MM.1S (cell line): ENCODE results near the gene BACH2.

Experiments
- DNase-seq: peaks from one replicate; pipeline ENCODE4 v3.0.0-alpha.2; 2015
- H2AFZ ChIP-seq: fragments of 300-600 bp; sonication (generic); 2 replicates; pipeline ENCODE4 v1.6.0; 2016; ENCODE audit warnings: antibody characterized with exemption, low read length
- H3F3A ChIP-seq: fragments of 300-600 bp; sonication (generic); 2 replicates; pipeline ENCODE4 v1.6.1; 2016; ENCODE audit warnings: mild to moderate bottlenecking, antibody characterized with exemption, low read length, moderate library complexity, mixed read lengths; ENCODE audit not compliant: insufficient read depth
- H3K27ac ChIP-seq: fragments of 300-600 bp; sonication (generic); 2 replicates; pipeline ENCODE4 v1.5.1; 2016; ENCODE audit warnings: mild to moderate bottlenecking, low read length
- H3K27me3 ChIP-seq: fragments of 300-600 bp; sonication (generic); replicated peaks from 2 replicates; pipeline ENCODE4 v1.6.0; 2016; ENCODE audit warnings: low read length; ENCODE audit not compliant: insufficient read depth
- H3K36me3 ChIP-seq: fragments of 300-600 bp; sonication (generic); replicated peaks from 2 replicates; pipeline ENCODE4 v1.6.1; 2016; ENCODE audit warnings: mild to moderate bottlenecking, low read length, mixed read lengths; ENCODE audit not compliant: insufficient read depth
- H3K4me1 ChIP-seq: fragments of 300-600 bp; sonication (generic); 2 replicates; pipeline ENCODE4 v1.6.1; 2016; ENCODE audit warnings: low read length, mixed read lengths
- H3K4me2 ChIP-seq: fragments of 300-600 bp; sonication (generic); 2 replicates; pipeline ENCODE4 v1.6.0; 2016; ENCODE audit warnings: low read depth, low read length
- H3K4me3 ChIP-seq: fragments of 300-600 bp; sonication (generic); 2 replicates; pipeline ENCODE4 v1.5.1; 2016; ENCODE audit warnings: low read length, mixed read lengths
- H3K79me2 ChIP-seq: fragments of 300-600 bp; sonication (generic); 2 replicates; pipeline ENCODE4 v1.6.1; 2016; ENCODE audit warnings: mixed run types, low read length, mixed read lengths
- H3K9ac ChIP-seq: fragments of 300-600 bp; sonication (generic); 2 replicates; pipeline ENCODE4 v1.6.1; 2016; ENCODE audit warnings: low read length, mixed read lengths
- H3K9me2 ChIP-seq: fragments of 300-600 bp; sonication (generic); replicated peaks from 2 replicates; pipeline ENCODE4 v1.6.1; 2016; ENCODE audit warnings: mild to moderate bottlenecking, low read length, mixed read lengths; ENCODE audit not compliant: insufficient read depth
- H3K9me3 ChIP-seq: fragments of 300-600 bp; sonication (generic); replicated peaks from 2 replicates; pipeline ENCODE4 v1.6.1; 2016; ENCODE audit warnings: mild to moderate bottlenecking, low read length, mixed read lengths; ENCODE audit not compliant: insufficient read depth
- H4K20me1 ChIP-seq: fragments of 300-600 bp; sonication (generic); 2 replicates; pipeline ENCODE4 v1.6.1; 2016; ENCODE audit warnings: mild to moderate bottlenecking, low read length, moderate library complexity, mixed read lengths; ENCODE audit not compliant: insufficient read depth
- EZH2 ChIP-seq: fragments of 300-600 bp; sonication (generic); optimal IDR thresholded peaks from 2 replicates; pipeline ENCODE3; 2017; ENCODE audit warnings: low read depth, mild to moderate bottlenecking, antibody characterized with exemption, low read length, mixed read lengths
- EZH2phosphoT487 ChIP-seq: fragments of 300-600 bp; sonication (generic); IDR thresholded peaks from 2 replicates; pipeline ENCODE4 v1.6.1; 2018; ENCODE audit warnings: antibody characterized with exemption, low read length
- TF ChIP-seq, protein P1 (sequence below): fragments of 300-600 bp; sonication (generic); IDR thresholded peaks from 2 replicates; pipeline ENCODE4 v1.5.1; 2016; ENCODE audit warnings: antibody characterized with exemption, low read length, mixed read lengths

The BACH2 gene

GRCh38 chr6:90068264-90068663, 228.4 kb downstream of the BACH2 start:
- Histone ChIP-seq H3K27me3 (no peaks in the 10 kb centered on the region), H3K9me2 (no peaks in the 10 kb centered on the region), H3K9me3 (no peaks in the 10 kb centered on the region), H3F3A (no peaks in the 10 kb centered on the region), H2AFZ (no peak overlapping the region), H4K20me1 (no peaks in the 10 kb centered on the region), H3K4me3 (no peak overlapping the region), H3K4me2 (no peak overlapping the region), H3K4me1 (no peaks in the 10 kb centered on the region), H3K79me2 (no peaks in the 10 kb centered on the region), H3K36me3 (no peaks in the 10 kb centered on the region), H3K27ac (no peak overlapping the region), H3K9ac (no peak overlapping the region)
- TF ChIP-seq, protein P1, sequence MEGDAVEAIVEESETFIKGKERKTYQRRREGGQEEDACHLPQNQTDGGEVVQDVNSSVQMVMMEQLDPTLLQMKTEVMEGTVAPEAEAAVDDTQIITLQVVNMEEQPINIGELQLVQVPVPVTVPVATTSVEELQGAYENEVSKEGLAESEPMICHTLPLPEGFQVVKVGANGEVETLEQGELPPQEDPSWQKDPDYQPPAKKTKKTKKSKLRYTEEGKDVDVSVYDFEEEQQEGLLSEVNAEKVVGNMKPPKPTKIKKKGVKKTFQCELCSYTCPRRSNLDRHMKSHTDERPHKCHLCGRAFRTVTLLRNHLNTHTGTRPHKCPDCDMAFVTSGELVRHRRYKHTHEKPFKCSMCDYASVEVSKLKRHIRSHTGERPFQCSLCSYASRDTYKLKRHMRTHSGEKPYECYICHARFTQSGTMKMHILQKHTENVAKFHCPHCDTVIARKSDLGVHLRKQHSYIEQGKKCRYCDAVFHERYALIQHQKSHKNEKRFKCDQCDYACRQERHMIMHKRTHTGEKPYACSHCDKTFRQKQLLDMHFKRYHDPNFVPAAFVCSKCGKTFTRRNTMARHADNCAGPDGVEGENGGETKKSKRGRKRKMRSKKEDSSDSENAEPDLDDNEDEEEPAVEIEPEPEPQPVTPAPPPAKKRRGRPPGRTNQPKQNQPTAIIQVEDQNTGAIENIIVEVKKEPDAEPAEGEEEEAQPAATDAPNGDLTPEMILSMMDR: no peak
- no peak for TF ChIP-seq EZH2phosphoT487
- TF ChIP-seq EZH2: no peak
- no peak for DNase-seq

DNA sequence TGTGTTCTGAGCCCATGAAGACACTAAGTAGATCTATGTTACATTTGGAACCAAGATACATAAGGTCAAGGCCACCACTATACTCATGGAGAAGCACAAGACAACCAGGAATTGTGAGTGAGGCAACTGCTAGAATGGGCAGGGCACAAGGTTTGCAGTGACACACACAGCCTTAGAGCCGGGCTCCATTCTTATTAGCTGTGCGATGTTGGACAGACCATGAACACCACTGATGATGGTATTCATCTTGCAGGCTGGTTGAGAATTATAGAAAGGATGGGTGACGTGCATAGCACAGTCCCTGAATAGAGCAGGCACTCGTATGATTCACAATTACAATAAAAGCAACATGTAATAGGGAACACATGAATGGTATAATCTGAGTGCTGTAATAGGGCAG, 229.9 kb downstream of the BACH2 start:
- H3K27ac ChIP-seq: no peak overlapping the region
- H4K20me1 ChIP-seq: no peaks in the 10 kb centered on the region
- no peak overlapping the region for H3K4me3 ChIP-seq
- no peaks in the 10 kb centered on the region for H3K36me3 ChIP-seq
- H3K9me2 ChIP-seq: no peaks in the 10 kb centered on the region
- no peak overlapping the region for H3K4me2 ChIP-seq
- no peak overlapping the region for H2AFZ ChIP-seq
- no peaks in the 10 kb centered on the region for H3F3A ChIP-seq
- H3K79me2 ChIP-seq: no peaks in the 10 kb centered on the region
- H3K9me3 ChIP-seq: no peaks in the 10 kb centered on the region
- DNase-seq: no peak
- no peak for TF ChIP-seq EZH2
- TF ChIP-seq EZH2phosphoT487: no peak
- TF ChIP-seq, protein P1: no peak
- H3K9ac ChIP-seq: no peak overlapping the region
- H3K27me3 ChIP-seq: no peaks in the 10 kb centered on the region
- no peaks in the 10 kb centered on the region for H3K4me1 ChIP-seq

GRCh38 chr6:90065173-90065572, 231.5 kb downstream of the BACH2 start:
- no peaks in the 10 kb centered on the region for H3K79me2 ChIP-seq
- H3K36me3 ChIP-seq: no peaks in the 10 kb centered on the region
- TF ChIP-seq EZH2phosphoT487 (no peak), EZH2 (no peak)
- TF ChIP-seq, protein P1: no peak
- H4K20me1 ChIP-seq: no peaks in the 10 kb centered on the region
- no peak for DNase-seq
- H3K9ac ChIP-seq: no peak overlapping the region
- H3K4me2 ChIP-seq: no peak overlapping the region
- H3K27ac ChIP-seq: no peak overlapping the region
- no peaks in the 10 kb centered on the region for H3K27me3 ChIP-seq
- no peaks in the 10 kb centered on the region for H3K9me3 ChIP-seq
- no peak overlapping the region for H3K4me3 ChIP-seq
- no peaks in the 10 kb centered on the region for H3K9me2 ChIP-seq
- H3K4me1 ChIP-seq: no peaks in the 10 kb centered on the region
- H2AFZ ChIP-seq: no peak overlapping the region
- H3F3A ChIP-seq: no peaks in the 10 kb centered on the region
